Measurements from ENCODE around the gene NOTCH2. TPM values are rescaled to one million over a fixed set of nuclear protein-coding genes. Genes with fewer than 3 reads are reported as not detected.

NOTCH2 gene
- total RNA-seq, 1 experiment from 2014 or later = 62.9 TPM

DNA sequence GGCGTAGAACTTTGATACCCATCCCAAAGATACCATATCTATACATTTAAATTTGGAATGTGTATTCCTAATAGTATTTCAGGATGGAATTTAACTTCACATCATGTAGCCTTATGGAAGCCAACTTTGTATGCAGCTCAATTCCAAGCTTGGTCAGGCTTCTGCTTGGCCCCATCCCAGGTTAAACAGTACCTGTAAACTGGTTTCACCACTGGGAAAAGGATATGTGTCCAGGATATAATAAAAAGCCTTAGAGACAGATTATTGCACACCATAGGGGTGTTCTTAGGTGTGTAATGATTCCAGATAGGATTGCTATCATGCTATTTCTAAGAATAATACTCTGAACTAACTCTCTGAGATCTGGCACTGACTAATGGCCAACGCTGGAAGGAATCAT is 201.3 kb downstream of the NOTCH2 start:
- Histone ChIP-seq H4K20me1 (ENCODE audit: insufficient read depth) (no peaks in the 10 kb centered on the region), H3K27me3 (ENCODE audit: insufficient read depth, low read length) (no peaks in the 10 kb centered on the region), H3K79me2 (ENCODE audit: insufficient read depth, low read length) (no peaks in the 10 kb centered on the region), H3K4me3 (replicated peaks in 1 of 2; ENCODE audit: low read depth in 1 of 2, low read length in 2 of 2) (no peak overlapping the region), H3K27ac (ENCODE audit: low read depth, low read length) (no peak overlapping the region), H3K9ac (ENCODE audit: low read length) (no peak overlapping the region), H3K4me2 (ENCODE audit: low read length) (no peak overlapping the region), H3K9me2 (ENCODE audit: insufficient read depth) (no peaks in the 10 kb centered on the region), H2AFZ (ENCODE audit: low read depth, low read length, poor library complexity, severe bottlenecking) (no peak overlapping the region), H3K9me3 (ENCODE audit: control insufficient read depth in 1 of 2, insufficient read depth in 1 of 2, low read depth in 1 of 2, low read length in 2 of 2) (no peaks in the 10 kb centered on the region), H3K36me3 (ENCODE audit: control insufficient read depth in 1 of 2, insufficient read depth in 2 of 2, low read length in 2 of 2) (no peaks in the 10 kb centered on the region), H3K4me1 (ENCODE audit: control insufficient read depth in 1 of 2, insufficient read depth in 2 of 2, low read length in 2 of 2) (peaks cover 0 to 4% of the 10 kb centered on the region in 2 experiments; a peak in 2 of 4 replicates)
- ATAC-seq (no peak), DNase-seq (ENCODE audit: low read depth, low spot score) (no peak)
- no peak for TF ChIP-seq CTCF (IDR thresholded peaks at IDR 0.05 in 2 of 3, conservative IDR thresholded peaks at IDR 0.05 in 1 of 3; ENCODE audit: borderline replicate concordance in 1 of 3, insufficient read depth in 1 of 3, low read depth in 2 of 3, low read length in 2 of 3)
- no peak for TF ChIP-seq YY1 (IDR thresholded peaks at IDR 0.05; ENCODE audit: extremely low read depth, insufficient replicate concordance, low read depth, low read length)
- no peak for TF ChIP-seq POLR2AphosphoS5 (IDR thresholded peaks at IDR 0.05; ENCODE audit: low read depth, low read length)
- TF ChIP-seq RAD21 (IDR thresholded peaks at IDR 0.05; ENCODE audit: low read depth) = no peak
- no peak for TF ChIP-seq SRF (IDR thresholded peaks at IDR 0.05; ENCODE audit: low read depth)
- TF ChIP-seq POLR2A (IDR thresholded peaks at IDR 0.05; ENCODE audit: borderline replicate concordance, extremely low read depth, insufficient read depth, insufficient read length) = no peak
- ChIA-PET POLR2A (no interaction called here), RAD21 (ENCODE audit: low non-redundant PET in 1 of 2, low total read pairs in 2 of 2, uncharacterized antibody in 2 of 2, unreplicated experiment in 2 of 2) (no interaction called here), CTCF (interaction anchor here (2.1 kb wide), 1 partner anchor 59 kb away, joined by 9 read pairs; no protein-coding TSS in a partner anchor)
- no TSS peak for BruUV-seq (replicated peaks)
- intact Hi-C loops (cut with micrococcal nuclease) = no loop called here

GRCh38 chr1:119866451-119866850 is 203.0 kb downstream of the NOTCH2 start:
- intact Hi-C loops (cut with micrococcal nuclease) = no loop called here
- H2AFZ ChIP-seq (ENCODE audit: low read depth, low read length, poor library complexity, severe bottlenecking) = no peak overlapping the region

More at GRCh38 chr1:119866451-119866850, 203.0 kb downstream of the NOTCH2 start:
- no peak for TF ChIP-seq YY1 (IDR thresholded peaks at IDR 0.05; ENCODE audit: extremely low read depth, insufficient replicate concordance, low read depth, low read length)
- TF ChIP-seq MAX (IDR thresholded peaks at IDR 0.05) = no peak
- TF ChIP-seq POLR2AphosphoS5 (IDR thresholded peaks at IDR 0.05; ENCODE audit: low read depth, low read length) = no peak
- TF ChIP-seq FOSL1 (IDR thresholded peaks at IDR 0.05; ENCODE audit: low read depth) = no peak
- TF ChIP-seq EZH2phosphoT487 (IDR thresholded peaks at IDR 0.05; ENCODE audit: borderline replicate concordance) = no peak
- no peak for TF ChIP-seq TCF7L2 (IDR thresholded peaks at IDR 0.05; ENCODE audit: borderline replicate concordance, extremely low read depth, insufficient read depth, insufficient read length)
- no peak for TF ChIP-seq RAD21 (IDR thresholded peaks at IDR 0.05; ENCODE audit: low read depth)
- TF ChIP-seq, protein P1, sequence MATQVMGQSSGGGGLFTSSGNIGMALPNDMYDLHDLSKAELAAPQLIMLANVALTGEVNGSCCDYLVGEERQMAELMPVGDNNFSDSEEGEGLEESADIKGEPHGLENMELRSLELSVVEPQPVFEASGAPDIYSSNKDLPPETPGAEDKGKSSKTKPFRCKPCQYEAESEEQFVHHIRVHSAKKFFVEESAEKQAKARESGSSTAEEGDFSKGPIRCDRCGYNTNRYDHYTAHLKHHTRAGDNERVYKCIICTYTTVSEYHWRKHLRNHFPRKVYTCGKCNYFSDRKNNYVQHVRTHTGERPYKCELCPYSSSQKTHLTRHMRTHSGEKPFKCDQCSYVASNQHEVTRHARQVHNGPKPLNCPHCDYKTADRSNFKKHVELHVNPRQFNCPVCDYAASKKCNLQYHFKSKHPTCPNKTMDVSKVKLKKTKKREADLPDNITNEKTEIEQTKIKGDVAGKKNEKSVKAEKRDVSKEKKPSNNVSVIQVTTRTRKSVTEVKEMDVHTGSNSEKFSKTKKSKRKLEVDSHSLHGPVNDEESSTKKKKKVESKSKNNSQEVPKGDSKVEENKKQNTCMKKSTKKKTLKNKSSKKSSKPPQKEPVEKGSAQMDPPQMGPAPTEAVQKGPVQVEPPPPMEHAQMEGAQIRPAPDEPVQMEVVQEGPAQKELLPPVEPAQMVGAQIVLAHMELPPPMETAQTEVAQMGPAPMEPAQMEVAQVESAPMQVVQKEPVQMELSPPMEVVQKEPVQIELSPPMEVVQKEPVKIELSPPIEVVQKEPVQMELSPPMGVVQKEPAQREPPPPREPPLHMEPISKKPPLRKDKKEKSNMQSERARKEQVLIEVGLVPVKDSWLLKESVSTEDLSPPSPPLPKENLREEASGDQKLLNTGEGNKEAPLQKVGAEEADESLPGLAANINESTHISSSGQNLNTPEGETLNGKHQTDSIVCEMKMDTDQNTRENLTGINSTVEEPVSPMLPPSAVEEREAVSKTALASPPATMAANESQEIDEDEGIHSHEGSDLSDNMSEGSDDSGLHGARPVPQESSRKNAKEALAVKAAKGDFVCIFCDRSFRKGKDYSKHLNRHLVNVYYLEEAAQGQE (IDR thresholded peaks at IDR 0.05; ENCODE audit: low read depth) = no peak
- TF ChIP-seq CBX3 (IDR thresholded peaks at IDR 0.05; ENCODE audit: low read depth) = no peak
- no peak for TF ChIP-seq POLR2A (IDR thresholded peaks at IDR 0.05; ENCODE audit: borderline replicate concordance, extremely low read depth, insufficient read depth, insufficient read length)
- H3K4me3 ChIP-seq (replicated peaks in 1 of 2; ENCODE audit: low read depth in 1 of 2, low read length in 2 of 2) = no peak overlapping the region
- no TSS peak for BruUV-seq (replicated peaks)
- H3K27me3 ChIP-seq (ENCODE audit: insufficient read depth, low read length) = no peaks in the 10 kb centered on the region
- no peak overlapping the region for H3K4me2 ChIP-seq (ENCODE audit: low read length)
- RAD21 ChIA-PET (ENCODE audit: low non-redundant PET in 1 of 2, low total read pairs in 2 of 2, uncharacterized antibody in 2 of 2, unreplicated experiment in 2 of 2) = no interaction called here
- H3K79me2 ChIP-seq (ENCODE audit: insufficient read depth, low read length) = no peaks in the 10 kb centered on the region
- H3K4me1 ChIP-seq (ENCODE audit: control insufficient read depth in 1 of 2, insufficient read depth in 2 of 2, low read length in 2 of 2) = peaks cover 0 to 4% of the 10 kb centered on the region in 2 experiments; a peak in 2 of 4 replicates
- no peak for DNase-seq (ENCODE audit: low read depth, low spot score)
- CTCF ChIA-PET = interaction anchor here (2.1 kb wide), 1 partner anchor 57 kb away, joined by 6 read pairs; no protein-coding TSS in a partner anchor
- POLR2A ChIA-PET = no interaction called here
- ATAC-seq = no peak
- no peaks in the 10 kb centered on the region for H3K9me3 ChIP-seq (ENCODE audit: control insufficient read depth in 1 of 2, insufficient read depth in 1 of 2, low read depth in 1 of 2, low read length in 2 of 2)
- H3K36me3 ChIP-seq (ENCODE audit: control insufficient read depth in 1 of 2, insufficient read depth in 2 of 2, low read length in 2 of 2) = no peaks in the 10 kb centered on the region
- H3K9me2 ChIP-seq (ENCODE audit: insufficient read depth) = no peaks in the 10 kb centered on the region
- no peak overlapping the region for H3K27ac ChIP-seq (ENCODE audit: low read depth, low read length)
- no peaks in the 10 kb centered on the region for H4K20me1 ChIP-seq (ENCODE audit: insufficient read depth)
- H3K9ac ChIP-seq (ENCODE audit: low read length) = no peak overlapping the region

Data from HCT116 (cell line).